Stimulated activated CD8-positive, alpha-beta memory T cell treated with anti-CD3 and anti-CD28 coated beads, Interleukin-15, amount 100 ng/mL, for 48 hours (primary cell): ENCODE measurements around the gene SLC41A2.
"Not testable (repeated sequence)": the region's sequence is repeated elsewhere in the genome, so short reads cannot be mapped to it uniquely, and the experiment has no call there.

Experiments used
- DNase-seq, 2 donors: peaks; one replicate each; pipeline ENCODE4 v3.0.0-alpha.2; 2020; ENCODE audit warnings: low read depth in 2 of 2

SLC41A2 gene

GRCh38 chr12:104964167-104964855, 6.2 kb upstream of the SLC41A2 start:
- DNase-seq, result no peak

GRCh38 chr12:104963757-104964156, 5.7 kb upstream of the SLC41A2 start:
- DNase-seq, result no peak

- DNase-seq, result no peak
Observed at GRCh38 chr12:104960464-104960863, 2.4 kb upstream of the SLC41A2 start.

- no peak for DNase-seq
Observed at GRCh38 chr12:104959335-104959841, 1.3 kb upstream of the SLC41A2 start.

- no peak for DNase-seq
Observed at GRCh38 chr12:104958805-104959334, 780 bp upstream of the SLC41A2 start.

- DNase-seq, result peak in 1 of 2 donors; percentile 14
Observed at GRCh38 chr12:104957719-104958000, 430 bp downstream of the SLC41A2 start.

- DNase-seq, result no peak
Observed at GRCh38 chr12:104956870-104957718, 996 bp downstream of the SLC41A2 start.

- no peak for DNase-seq
Observed at GRCh38 chr12:104955703-104956102, 2.4 kb downstream of the SLC41A2 start.

- no peak for DNase-seq
Observed at GRCh38 chr12:104953323-104953722, 4.8 kb downstream of the SLC41A2 start.

- no peak for DNase-seq
Observed at GRCh38 chr12:104952816-104953215, 5.3 kb downstream of the SLC41A2 start.

- DNase-seq, result no peak
Observed at GRCh38 chr12:104951759-104952509, 6.2 kb downstream of the SLC41A2 start.

GRCh38 chr12:104948716-104949115, 9.4 kb downstream of the SLC41A2 start:
- DNase-seq, result not testable (repeated sequence)

- no peak for DNase-seq
Observed at GRCh38 chr12:104944252-104944651, 13.8 kb downstream of the SLC41A2 start.

GRCh38 chr12:104943401-104943800, 14.7 kb downstream of the SLC41A2 start:
- DNase-seq, result not testable (repeated sequence)

GRCh38 chr12:104942075-104942474, 16.0 kb downstream of the SLC41A2 start:
- DNase-seq, result no peak

- DNase-seq, result no peak
Observed at GRCh38 chr12:104941454-104941853, 16.6 kb downstream of the SLC41A2 start.

- no peak for DNase-seq
Observed at GRCh38 chr12:104939089-104939488, 19.0 kb downstream of the SLC41A2 start.

- DNase-seq, result no peak
Observed at GRCh38 chr12:104938371-104938770, 19.7 kb downstream of the SLC41A2 start.

- no peak for DNase-seq
Observed at GRCh38 chr12:104935886-104936285, 22.2 kb downstream of the SLC41A2 start.

GRCh38 chr12:104933778-104934177, 24.3 kb downstream of the SLC41A2 start:
- no peak for DNase-seq

- no peak for DNase-seq
Observed at GRCh38 chr12:104933128-104933527, 25.0 kb downstream of the SLC41A2 start.
